KMS-11 (cell line): Measurements from ENCODE around the gene PCLO.

Experiments
- H2AFZ ChIP-seq: fragments of 200-600 bp; sonication (generic); 2 replicates; pipeline ENCODE4 v1.6.1; 2016; ENCODE audit warnings: antibody characterized with exemption, mixed run types, low read depth
- H3K27ac ChIP-seq: fragments of 200-600 bp; sonication (generic); 2 replicates; pipeline ENCODE4 v1.6.1; 2016; ENCODE audit warnings: mild to moderate bottlenecking, mixed run types
- H3K27me3 ChIP-seq: fragments of 200-600 bp; sonication (generic); 2 replicates; pipeline ENCODE4 v1.6.1; 2017; ENCODE audit warnings: mild to moderate bottlenecking, low read depth, mixed run types, moderate library complexity; ENCODE audit not compliant: insufficient read depth
- H3K36me3 ChIP-seq: fragments of 200-600 bp; sonication (generic); 2 replicates; pipeline ENCODE4 v1.6.1; 2017; ENCODE audit warnings: mild to moderate bottlenecking, mixed run types; ENCODE audit not compliant: insufficient read depth
- H3K4me1 ChIP-seq: fragments of 200-600 bp; sonication (generic); 2 replicates; pipeline ENCODE4 v1.6.1; 2016; ENCODE audit warnings: mild to moderate bottlenecking, low read depth, mixed run types; ENCODE audit not compliant: poor library complexity, severe bottlenecking
- H3K4me2 ChIP-seq: fragments of 200-600 bp; sonication (generic); 2 replicates; pipeline ENCODE4 v1.7.0; 2016; ENCODE audit warnings: mild to moderate bottlenecking, mixed run types
- H3K4me3 ChIP-seq: fragments of 200-600 bp; sonication (generic); IDR thresholded peaks from 2 replicates; pipeline ENCODE4 v1.6.1; 2017; ENCODE audit warnings: low read depth, low read length, mixed read lengths; ENCODE audit not compliant: insufficient read depth
- H3K79me2 ChIP-seq: fragments of 200-600 bp; sonication (generic); 2 replicates; pipeline ENCODE4 v1.6.1; 2016; ENCODE audit warnings: low read depth, mixed run types; ENCODE audit not compliant: insufficient read depth
- H3K9ac ChIP-seq: fragments of 200-600 bp; sonication (generic); 2 replicates; pipeline ENCODE4 v1.6.1; 2016; ENCODE audit warnings: mild to moderate bottlenecking, mixed run types
- H4K20me1 ChIP-seq: fragments of 200-600 bp; sonication (generic); 2 replicates; pipeline ENCODE4 v1.6.1; 2016; ENCODE audit warnings: mild to moderate bottlenecking, mixed run types; ENCODE audit not compliant: insufficient read depth
- TF ChIP-seq, protein P1 (sequence below): fragments of 200-600 bp; sonication (generic); conservative IDR thresholded peaks from 2 replicates; pipeline ENCODE4 v1.6.1; 2017; ENCODE audit warnings: low read depth, mild to moderate bottlenecking, antibody characterized with exemption, low read length, moderate library complexity, mixed read lengths

The PCLO gene

DNA sequence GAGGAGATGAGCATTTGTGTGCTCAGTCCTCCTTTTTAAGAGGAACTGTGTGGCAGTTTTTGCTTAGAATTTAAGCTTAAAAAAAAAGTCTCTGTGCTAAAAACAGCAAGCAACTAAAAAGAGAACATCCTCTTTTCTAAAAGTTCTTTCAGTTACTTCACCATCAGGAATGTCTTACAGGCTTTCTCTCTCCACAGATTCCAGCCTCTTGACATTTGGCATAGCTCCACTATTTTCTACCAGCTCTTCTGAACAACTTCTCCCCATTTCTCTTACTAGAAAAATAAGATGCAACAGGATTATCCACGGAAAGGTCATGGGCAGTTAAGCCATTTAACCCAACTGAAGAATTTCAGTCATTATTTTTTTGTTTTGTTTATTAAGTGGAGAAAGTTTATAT is 13.2 kb downstream of the PCLO start:
- Histone ChIP-seq H3K27me3 (no peaks in the 10 kb centered on the region), H4K20me1 (no peaks in the 10 kb centered on the region), H3K79me2 (no peaks in the 10 kb centered on the region), H3K4me3 (no peak overlapping the region), H3K36me3 (no peaks in the 10 kb centered on the region), H3K9ac (no peak overlapping the region), H3K4me1 (no peaks in the 10 kb centered on the region), H3K27ac (no peak overlapping the region), H2AFZ (no peak overlapping the region), H3K4me2 (no peak overlapping the region)
- TF ChIP-seq, protein P1, sequence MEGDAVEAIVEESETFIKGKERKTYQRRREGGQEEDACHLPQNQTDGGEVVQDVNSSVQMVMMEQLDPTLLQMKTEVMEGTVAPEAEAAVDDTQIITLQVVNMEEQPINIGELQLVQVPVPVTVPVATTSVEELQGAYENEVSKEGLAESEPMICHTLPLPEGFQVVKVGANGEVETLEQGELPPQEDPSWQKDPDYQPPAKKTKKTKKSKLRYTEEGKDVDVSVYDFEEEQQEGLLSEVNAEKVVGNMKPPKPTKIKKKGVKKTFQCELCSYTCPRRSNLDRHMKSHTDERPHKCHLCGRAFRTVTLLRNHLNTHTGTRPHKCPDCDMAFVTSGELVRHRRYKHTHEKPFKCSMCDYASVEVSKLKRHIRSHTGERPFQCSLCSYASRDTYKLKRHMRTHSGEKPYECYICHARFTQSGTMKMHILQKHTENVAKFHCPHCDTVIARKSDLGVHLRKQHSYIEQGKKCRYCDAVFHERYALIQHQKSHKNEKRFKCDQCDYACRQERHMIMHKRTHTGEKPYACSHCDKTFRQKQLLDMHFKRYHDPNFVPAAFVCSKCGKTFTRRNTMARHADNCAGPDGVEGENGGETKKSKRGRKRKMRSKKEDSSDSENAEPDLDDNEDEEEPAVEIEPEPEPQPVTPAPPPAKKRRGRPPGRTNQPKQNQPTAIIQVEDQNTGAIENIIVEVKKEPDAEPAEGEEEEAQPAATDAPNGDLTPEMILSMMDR, result no peak

DNA sequence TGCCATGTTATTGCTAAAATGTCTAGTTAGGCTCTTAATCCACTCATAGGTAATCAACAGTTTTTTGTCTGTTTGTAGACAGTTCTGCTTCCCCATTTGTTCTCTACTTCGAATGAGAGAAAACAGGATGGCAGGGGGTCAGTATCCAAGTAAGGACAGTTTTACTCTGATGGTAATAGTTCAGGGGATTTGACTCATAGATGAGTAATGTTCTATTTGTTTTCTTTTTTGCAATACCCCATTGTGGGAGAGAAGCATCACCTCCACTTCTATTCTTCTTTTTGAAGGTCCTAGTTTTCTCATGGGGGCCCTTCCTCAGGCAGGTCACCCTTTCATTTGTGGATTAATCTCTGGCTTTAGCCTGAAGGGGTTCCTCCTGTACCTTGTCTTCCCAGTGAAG is 13.9 kb downstream of the PCLO start:
- Histone ChIP-seq H2AFZ (no peak overlapping the region), H3K79me2 (no peaks in the 10 kb centered on the region), H3K27me3 (no peaks in the 10 kb centered on the region), H3K4me2 (no peak overlapping the region), H4K20me1 (no peaks in the 10 kb centered on the region), H3K4me1 (no peaks in the 10 kb centered on the region), H3K9ac (no peak overlapping the region), H3K36me3 (no peaks in the 10 kb centered on the region), H3K27ac (no peak overlapping the region), H3K4me3 (no peak overlapping the region)
- TF ChIP-seq, protein P1, result no peak

DNA sequence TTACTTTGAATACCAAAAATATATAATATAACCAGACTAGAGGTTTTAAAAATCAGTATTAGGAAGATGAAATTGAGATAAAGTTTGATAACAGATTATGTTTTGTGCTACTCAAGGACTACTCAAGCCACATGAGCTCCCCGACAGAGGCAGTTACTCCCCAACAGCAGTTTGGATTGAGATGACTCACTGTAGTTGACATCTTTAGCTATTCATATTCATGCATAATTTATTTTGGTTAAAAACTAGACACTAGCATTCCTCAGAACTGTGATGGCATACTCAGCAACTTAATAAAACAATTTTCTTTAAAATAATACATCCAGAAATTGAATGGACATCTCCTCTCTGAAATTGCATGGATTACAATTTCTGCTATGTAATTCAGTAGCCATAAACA is 19.6 kb downstream of the PCLO start:
- Histone ChIP-seq H3K4me3 (no peak overlapping the region), H3K27me3 (no peaks in the 10 kb centered on the region), H3K4me1 (no peaks in the 10 kb centered on the region), H3K36me3 (no peaks in the 10 kb centered on the region), H2AFZ (no peak overlapping the region), H3K4me2 (no peak overlapping the region), H4K20me1 (no peaks in the 10 kb centered on the region), H3K9ac (no peak overlapping the region), H3K27ac (no peak overlapping the region), H3K79me2 (no peaks in the 10 kb centered on the region)
- TF ChIP-seq, protein P1, result no peak

DNA sequence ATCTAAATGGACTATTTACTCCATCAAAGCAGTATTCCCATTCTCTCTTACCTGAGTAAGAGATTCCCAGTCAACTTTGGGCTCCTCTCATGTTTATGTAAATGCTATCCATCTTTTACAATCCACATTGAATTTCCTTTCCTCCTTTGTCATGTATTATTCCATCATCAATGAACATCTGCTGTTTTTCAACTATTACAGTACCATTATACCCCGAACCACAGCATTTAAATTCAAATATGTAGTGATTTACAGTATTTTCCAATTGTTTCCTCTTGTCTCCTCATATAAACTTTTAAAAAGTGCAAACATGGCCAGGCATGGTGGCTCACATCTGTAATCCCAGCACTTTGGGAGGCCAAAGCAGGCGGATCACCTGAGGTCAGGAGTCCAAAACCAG is 20.3 kb downstream of the PCLO start:
- no peak overlapping the region for H2AFZ ChIP-seq
- no peak overlapping the region for H3K4me2 ChIP-seq
- no peaks in the 10 kb centered on the region for H4K20me1 ChIP-seq
- H3K4me1 ChIP-seq, result no peaks in the 10 kb centered on the region
- TF ChIP-seq, protein P1, result no peak
- no peak overlapping the region for H3K27ac ChIP-seq
- no peaks in the 10 kb centered on the region for H3K27me3 ChIP-seq
- H3K79me2 ChIP-seq, result no peaks in the 10 kb centered on the region
- H3K36me3 ChIP-seq, result no peaks in the 10 kb centered on the region
- H3K4me3 ChIP-seq, result no peak overlapping the region
- no peak overlapping the region for H3K9ac ChIP-seq

DNA sequence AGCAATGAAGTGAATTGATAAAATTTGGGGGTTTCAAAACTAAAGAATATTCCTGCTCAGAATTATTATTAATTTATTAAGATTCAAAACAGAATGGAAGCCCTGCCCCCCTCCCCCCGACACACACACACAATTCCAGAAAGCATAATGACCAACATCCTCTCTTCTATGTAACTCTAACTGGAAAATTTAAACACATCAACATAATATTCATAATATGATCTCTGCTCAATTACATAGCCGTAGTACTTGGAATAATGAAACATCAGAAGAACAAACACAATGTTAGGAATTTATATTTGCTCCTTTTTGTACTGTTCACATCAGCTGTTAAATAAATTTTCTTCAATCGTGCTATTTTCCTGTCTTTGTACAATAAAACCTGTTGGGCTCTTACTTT is 20.8 kb downstream of the PCLO start:
- H2AFZ ChIP-seq, result no peak overlapping the region
- no peaks in the 10 kb centered on the region for H4K20me1 ChIP-seq
- H3K79me2 ChIP-seq, result no peaks in the 10 kb centered on the region
- H3K4me3 ChIP-seq, result no peak overlapping the region
- H3K27me3 ChIP-seq, result no peaks in the 10 kb centered on the region
- H3K4me1 ChIP-seq, result no peaks in the 10 kb centered on the region
- H3K27ac ChIP-seq, result no peak overlapping the region
- no peak overlapping the region for H3K4me2 ChIP-seq
- no peaks in the 10 kb centered on the region for H3K36me3 ChIP-seq
- TF ChIP-seq, protein P1, result no peak
- H3K9ac ChIP-seq, result no peak overlapping the region
